Measurements from ENCODE around the gene FHIT.
"Not testable (repeated sequence)": the region's sequence is repeated elsewhere in the genome, so short reads cannot be mapped to it uniquely, and the experiment has no call there.

The FHIT gene

DNA sequence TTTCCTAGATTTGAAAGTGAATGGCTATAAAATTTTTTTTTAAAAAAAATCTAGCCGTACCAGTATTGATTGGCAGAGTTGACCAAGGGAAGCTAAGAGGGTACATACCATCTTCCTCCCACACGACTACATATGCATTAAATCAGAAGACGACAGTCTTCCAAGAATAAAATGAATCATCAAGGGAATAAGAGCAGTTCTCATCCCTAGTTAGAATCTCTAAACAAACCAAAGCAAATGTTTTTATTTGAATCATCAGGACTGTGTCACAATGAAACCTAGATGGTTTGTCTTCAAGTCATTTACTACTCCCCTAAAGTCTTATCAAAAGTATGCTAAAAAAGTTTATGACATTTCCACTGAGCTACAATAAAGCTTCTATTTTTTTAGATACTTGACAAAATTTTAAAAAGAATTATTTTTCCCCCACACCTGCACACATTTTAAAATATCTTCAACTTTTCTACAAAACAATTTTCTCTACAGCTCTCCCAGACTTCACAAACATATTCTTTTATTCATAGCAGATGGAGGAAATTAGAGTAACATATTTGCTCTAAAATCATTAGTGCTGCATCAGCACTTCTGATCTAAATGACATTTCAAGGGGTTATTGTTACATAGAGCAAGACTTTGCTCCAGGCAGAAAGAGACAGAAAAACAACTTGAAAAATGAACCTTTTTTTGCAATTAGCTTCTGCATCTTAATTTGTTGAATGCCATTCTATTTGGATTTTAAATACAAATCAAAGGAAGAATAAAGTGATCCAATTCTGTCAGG, 547.1 kb downstream of the FHIT start:
- no peak for DNase-seq (ENCODE audit: low read depth)

GRCh38 chr3:60703008-60703407, 548.2 kb downstream of the FHIT start:
- no peak for DNase-seq (ENCODE audit: low read depth)

- no peak for DNase-seq (ENCODE audit: low read depth)
Observed at GRCh38 chr3:60698117-60698516, 553.1 kb downstream of the FHIT start.

DNA sequence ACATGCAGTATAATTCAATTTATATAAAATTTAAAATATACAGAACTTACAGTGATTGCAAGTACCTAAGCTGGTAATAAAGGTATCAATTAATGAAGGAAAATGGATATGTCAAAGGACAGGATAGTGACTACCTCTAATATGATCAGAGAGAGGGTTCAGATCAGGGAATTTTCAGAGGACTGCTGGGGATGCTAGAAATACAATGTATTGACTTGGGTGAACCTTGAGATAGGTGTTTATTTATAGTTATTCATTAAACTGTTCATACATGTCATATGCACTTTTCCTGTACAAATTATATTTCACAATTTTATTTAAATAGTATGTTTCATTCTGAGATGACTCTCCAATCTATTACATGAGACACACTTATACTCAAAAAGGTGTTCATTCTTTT, 554.1 kb downstream of the FHIT start:
- DNase-seq (ENCODE audit: low read depth) = no peak

DNA sequence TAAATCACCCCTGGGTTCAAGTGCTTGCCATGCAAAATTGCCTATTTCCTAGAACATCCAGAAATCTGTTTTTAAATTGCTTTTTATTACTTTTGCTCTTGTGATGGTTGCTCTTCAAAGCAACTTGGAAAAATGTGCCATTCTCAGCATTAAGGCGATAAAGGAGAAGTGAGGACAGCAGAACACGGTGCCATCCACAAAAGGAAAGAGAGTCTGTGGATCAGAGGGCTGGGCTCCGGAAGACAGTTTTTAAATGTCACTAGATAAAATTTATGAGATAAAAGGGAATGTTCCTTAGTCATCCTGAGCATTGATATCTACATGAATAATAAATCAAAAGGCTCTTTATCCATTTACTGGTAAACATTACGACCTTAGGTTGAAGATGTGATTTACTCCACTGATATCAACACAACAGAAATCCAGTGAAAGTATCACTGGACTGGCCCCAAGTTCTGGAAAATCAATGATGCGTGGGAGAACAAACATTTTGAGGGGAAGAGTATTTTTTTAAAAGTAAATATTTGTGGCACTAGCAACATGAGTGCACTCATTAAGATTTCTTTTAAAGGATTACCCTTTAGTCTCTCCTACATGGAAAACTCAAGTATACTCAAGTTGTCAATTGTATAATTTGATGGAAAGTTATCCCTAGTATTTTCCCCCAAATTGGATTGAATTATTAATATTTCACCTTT, 554.7 kb downstream of the FHIT start:
- DNase-seq (ENCODE audit: low read depth) = no peak

DNA sequence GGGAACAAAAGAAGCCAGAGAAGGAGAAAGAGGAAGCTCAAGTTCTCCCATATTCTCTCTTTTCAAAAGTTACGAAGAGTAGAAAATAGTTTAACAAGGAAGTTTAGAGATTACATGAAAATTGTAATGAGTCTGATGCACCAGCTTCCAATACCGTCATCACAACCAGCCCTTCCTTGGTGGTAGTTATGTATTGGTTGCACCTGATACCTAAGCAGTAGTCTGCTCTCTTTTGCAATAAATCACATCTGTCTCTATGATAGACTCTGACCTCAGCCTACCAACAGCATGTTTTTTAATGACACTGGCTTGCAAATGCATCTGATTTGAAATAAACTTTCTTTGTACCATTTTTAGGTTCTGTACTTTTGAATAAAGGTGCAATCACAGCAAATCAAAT, 575.8 kb downstream of the FHIT start:
- DNase-seq (ENCODE audit: low read depth) = no peak

DNA sequence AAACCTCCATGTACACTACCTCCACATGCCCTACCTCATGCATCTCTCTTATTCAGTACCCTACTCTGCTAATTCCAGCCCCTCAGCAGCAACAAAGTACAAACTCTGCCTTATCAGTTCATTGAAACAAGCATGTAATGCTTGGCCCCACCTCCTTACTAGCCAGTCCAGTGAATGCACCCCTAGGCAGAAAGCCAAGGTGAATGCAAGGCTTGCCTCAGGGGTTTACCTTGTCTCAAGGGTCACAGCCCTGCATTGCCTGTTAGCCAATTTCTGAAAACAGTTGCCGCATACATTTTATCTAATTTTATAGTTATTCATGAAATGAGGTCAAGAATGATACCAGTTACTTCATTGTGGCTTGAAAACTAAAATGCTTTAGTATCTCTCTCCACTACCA, 576.4 kb downstream of the FHIT start:
- DNase-seq (ENCODE audit: low read depth) = no peak

GRCh38 chr3:60673123-60673522, 578.1 kb downstream of the FHIT start:
- no peak for DNase-seq (ENCODE audit: low read depth)

DNA sequence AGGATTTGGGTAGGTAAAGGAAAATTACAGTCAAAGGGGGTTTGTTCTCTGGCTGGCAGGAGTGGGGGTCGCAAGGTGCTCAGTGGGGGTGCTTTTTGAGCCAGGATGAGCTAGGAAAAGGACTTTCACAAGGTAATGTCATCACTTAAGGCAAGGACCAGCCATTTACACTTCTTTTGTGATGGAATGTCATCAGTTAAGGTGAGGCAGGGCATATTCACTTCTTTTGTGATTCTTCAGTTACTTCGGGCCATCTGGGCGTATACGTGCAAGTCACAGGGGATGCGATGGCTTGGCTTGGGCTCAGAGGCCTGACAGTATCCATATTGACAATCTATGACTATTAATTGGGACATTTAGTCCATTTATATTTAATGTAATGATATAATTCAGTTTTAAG, 578.9 kb downstream of the FHIT start:
- not testable (repeated sequence) for DNase-seq (ENCODE audit: low read depth)

DNA sequence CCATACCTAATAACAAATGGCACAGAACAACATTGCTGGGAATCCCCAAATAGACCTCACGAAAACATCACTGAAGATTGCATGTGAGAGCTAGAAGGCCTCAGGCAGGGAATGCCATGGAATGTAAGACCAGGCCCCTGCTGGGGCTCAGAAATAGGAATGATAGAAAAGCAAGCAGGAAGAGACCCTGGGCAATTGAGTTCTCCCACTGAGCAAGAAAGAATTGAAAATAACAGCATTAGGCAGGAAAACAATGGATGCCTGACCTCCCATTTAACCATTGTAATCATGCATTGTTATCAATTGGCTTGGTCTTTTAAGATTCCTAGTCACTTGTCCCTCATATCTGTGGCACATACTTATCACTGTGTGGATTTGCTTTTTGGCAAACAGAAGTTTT, 581.6 kb downstream of the FHIT start:
- DNase-seq (ENCODE audit: low read depth) = no peak

DNA sequence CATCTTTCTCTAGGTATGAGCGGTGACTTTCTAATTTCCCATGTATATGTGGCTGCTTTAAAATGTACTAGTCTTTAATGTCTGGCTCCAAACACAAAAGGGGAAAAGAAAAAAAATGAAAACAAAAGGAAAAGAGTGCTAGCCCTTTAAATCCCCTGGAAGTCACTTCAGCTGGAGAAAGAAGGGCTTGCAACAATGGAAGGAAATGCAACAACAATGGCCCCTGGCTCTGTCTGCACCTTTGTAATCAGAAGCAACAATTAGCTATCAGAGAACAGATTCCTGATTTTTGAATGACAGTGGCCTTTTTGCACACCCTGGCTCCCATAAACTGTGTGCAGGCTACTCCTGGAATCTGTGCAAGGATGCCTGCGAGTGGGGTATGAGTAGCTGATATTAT, 591.2 kb downstream of the FHIT start:
- DNase-seq (ENCODE audit: low read depth) = no peak

GRCh38 chr3:60659098-60659497, 592.2 kb downstream of the FHIT start:
- no peak for DNase-seq (ENCODE audit: low read depth)

- no peak for DNase-seq (ENCODE audit: low read depth)
Observed at GRCh38 chr3:60657972-60658371, 593.3 kb downstream of the FHIT start.

- no peak for DNase-seq (ENCODE audit: low read depth)
Observed at GRCh38 chr3:60652829-60653228, 598.4 kb downstream of the FHIT start.

DNA sequence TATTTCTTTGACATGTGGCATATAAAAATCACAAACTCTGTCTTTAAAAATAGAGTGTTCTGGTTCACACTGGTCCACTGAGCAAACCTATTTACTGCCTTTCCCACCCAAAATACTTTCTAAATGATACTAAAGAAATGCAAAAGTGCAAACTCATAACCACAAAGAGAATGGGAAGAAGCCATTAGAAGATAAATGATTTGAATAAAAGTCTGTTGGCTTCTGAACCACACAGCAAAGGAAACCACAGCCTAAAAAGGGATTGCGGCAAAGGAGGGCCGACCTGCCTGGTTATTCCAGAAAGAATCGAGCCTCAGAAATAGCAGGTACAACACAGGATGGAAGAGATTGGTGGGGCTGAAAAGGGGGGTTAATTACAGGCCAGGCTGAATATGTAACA, 599.5 kb downstream of the FHIT start:
- DNase-seq (ENCODE audit: low read depth) = no peak

DNA sequence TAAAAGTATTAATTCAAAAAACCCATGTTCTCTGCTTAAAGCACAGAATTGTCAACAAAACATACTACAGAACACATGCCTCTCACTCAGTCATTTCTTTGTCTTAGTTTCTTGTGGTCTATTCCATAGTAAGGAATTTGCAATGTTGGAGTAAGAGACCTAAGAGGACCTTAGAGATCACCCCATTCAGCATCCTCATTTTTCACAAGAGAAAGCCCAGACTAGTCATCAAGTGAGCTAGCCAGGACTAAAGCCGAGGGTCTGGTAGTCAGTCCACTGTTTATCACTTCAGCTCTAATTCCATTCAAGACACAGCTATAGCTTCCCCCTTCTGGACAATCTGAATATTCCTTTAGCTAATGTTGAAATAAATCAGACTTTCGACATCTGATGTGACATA, 601.1 kb downstream of the FHIT start:
- DNase-seq (ENCODE audit: low read depth) = no peak

GRCh38 chr3:60645801-60646200, 605.5 kb downstream of the FHIT start:
- no peak for DNase-seq (ENCODE audit: low read depth)

- no peak for DNase-seq (ENCODE audit: low read depth)
Observed at GRCh38 chr3:60643831-60644230, 607.4 kb downstream of the FHIT start.

DNA sequence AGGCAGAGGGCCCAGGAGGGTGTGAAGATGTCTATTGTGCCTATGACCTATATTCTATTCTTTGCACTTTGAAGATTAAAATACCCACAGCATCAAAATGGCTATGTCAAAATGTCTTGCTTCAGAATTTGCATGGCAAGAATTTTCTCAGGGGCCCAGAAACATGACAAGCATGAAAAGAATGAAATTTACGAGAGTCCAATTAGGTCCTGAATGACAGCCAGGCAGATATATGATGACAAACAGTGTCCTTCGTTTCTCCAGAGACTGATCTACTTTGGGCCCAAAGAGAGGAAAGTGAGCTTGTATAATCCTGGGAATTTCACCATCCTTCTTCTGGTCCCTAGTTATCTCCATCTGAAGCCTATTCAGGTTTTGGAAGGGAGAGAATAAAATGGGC, 609.9 kb downstream of the FHIT start:
- DNase-seq (ENCODE audit: low read depth) = no peak

- no peak for DNase-seq (ENCODE audit: low read depth)
Observed at GRCh38 chr3:60636846-60637245, 614.4 kb downstream of the FHIT start.

DNA sequence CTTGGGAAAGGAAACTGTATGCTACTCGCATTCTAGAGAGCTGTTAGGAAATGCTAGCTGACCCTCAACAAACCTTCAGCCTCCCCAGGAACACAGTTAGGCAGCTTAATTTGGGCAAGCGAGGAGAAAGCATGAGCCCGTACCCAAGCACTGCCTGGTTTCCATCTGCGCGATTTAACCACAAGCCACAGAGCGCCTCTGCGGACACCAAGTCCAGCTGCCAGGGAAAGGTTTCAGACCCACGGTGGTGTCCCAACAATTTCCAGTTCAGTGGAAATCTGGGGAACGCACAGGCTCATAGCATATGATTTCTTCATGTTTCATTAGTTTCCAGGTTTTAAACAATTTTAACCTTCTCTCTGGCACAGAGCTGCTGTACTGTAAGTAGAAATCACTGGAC, 617.6 kb downstream of the FHIT start:
- DNase-seq (ENCODE audit: low read depth) = no peak

DNA sequence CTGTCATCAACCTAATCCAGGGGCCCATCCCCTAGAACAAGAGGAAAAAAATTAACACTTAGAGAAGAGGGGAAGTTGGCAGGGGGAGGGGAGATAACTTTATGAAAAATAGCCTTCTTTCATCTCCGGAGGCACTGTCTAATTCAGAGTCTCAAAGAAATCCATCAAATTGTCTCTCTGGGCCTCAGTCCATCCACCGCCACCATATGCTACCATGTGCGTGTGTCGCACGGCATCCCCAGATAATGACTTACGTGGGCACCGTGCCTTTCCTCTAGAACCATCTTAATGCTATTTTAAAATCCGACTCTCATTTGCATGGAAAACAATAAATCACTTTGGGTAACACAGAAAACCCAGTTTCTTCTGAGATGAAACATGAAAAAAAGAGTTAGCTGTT, 619.7 kb downstream of the FHIT start:
- DNase-seq (ENCODE audit: low read depth) = no peak

DNA sequence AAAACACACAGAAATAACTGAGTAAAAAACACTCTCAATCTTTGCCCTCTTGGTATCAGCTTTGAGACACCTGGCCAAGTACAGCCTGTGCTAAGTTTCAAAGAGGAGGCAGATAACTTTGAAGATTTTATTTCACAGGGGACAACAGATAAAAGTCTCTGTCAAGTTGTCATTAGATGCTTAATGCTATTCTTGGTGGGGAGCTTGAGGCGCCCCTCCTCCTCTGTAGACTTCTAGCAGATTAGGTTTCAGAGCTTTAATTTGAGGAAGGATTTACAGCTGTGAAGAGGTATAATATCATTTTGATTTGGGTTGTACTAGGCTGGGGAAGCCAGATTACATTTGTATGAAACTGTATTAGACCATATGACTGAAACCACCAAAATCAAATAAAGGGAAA, 620.3 kb downstream of the FHIT start:
- no peak for DNase-seq (ENCODE audit: low read depth)

DNA sequence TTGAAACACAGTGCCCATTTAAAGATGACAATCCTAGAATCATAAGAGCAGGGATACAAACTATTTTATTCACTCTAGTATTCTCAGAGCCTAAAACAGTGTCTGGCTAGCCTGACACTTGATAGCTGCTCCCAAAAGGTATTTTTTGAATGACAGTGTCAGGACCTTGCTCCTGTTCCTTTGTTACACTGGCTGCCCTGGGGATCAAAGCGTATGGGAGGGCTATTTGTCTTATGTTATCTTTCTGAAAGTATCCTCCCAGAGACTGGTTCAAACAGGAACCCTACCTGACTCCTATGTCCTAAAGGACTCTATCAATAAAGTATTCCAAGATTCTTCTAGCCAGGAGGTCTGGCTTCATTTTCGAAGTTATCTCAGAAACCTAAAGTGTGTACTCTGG, 621.4 kb downstream of the FHIT start:
- DNase-seq (ENCODE audit: low read depth) = no peak

All from T-helper 22 cell (primary cell).